OCI-LY7 (cell line): Measurements from ENCODE around the gene SKA3.
"Not testable (repeated sequence)": the region's sequence is repeated elsewhere in the genome, so short reads cannot be mapped to it uniquely, and the experiment has no call there.

ENCODE experiments used
- EZH2phosphoT487 ChIP-seq: fragments of 200-600 bp; sonication (generic); IDR thresholded peaks from 2 replicates; pipeline ENCODE4 v1.6.1; 2018; ENCODE audit warnings: low read depth, borderline replicate concordance, mild to moderate bottlenecking, mixed run types, antibody characterized with exemption, low read length, moderate library complexity, mixed read lengths
- TF ChIP-seq, protein P1 (sequence below): fragments of 200-600 bp; sonication (generic); conservative IDR thresholded peaks from 2 replicates; pipeline ENCODE4 v1.5.1; 2014; ENCODE audit warnings: mild to moderate bottlenecking, antibody characterized with exemption, low read length, moderate library complexity, mixed read lengths

DNA sequence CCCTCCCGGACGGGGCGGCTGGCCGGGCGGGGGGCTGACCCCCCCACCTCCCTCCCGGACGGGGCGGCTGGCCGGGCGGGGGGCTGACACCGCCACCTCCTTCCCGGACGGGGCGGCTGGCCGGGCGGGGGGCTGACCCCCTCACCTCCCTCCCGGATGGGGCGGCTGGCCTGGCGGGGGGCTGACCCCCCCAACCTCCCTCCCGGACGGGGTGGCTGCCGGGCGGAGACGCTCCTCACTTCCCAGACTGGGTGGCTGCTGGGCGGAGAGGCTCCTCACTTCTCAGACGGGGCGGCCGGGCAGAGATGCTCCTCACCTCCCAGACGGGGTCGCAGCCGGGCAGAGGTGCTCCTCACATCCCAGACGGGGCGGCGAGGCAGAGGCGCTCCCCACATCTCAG lies 10.1 kb upstream of the SKA3 start:
- TF ChIP-seq, protein P1, sequence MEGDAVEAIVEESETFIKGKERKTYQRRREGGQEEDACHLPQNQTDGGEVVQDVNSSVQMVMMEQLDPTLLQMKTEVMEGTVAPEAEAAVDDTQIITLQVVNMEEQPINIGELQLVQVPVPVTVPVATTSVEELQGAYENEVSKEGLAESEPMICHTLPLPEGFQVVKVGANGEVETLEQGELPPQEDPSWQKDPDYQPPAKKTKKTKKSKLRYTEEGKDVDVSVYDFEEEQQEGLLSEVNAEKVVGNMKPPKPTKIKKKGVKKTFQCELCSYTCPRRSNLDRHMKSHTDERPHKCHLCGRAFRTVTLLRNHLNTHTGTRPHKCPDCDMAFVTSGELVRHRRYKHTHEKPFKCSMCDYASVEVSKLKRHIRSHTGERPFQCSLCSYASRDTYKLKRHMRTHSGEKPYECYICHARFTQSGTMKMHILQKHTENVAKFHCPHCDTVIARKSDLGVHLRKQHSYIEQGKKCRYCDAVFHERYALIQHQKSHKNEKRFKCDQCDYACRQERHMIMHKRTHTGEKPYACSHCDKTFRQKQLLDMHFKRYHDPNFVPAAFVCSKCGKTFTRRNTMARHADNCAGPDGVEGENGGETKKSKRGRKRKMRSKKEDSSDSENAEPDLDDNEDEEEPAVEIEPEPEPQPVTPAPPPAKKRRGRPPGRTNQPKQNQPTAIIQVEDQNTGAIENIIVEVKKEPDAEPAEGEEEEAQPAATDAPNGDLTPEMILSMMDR: not testable (repeated sequence)
- not testable (repeated sequence) for TF ChIP-seq EZH2phosphoT487
